Aorta (tissue), 5 donors: ENCODE measurements around the gene RIOK1. TPM values are rescaled to one million over a fixed set of nuclear protein-coding genes. Genes with fewer than 3 reads are reported as not detected.
"Not testable (repeated sequence)": the region's sequence is repeated elsewhere in the genome, so short reads cannot be mapped to it uniquely, and the experiment has no call there.

Experiments
- ATAC-seq: fragments of 200-7000 bp; cut with Tn5 transposase; one replicate; pipeline ENCODE4 v1.9.1; 2022; ENCODE audit warnings: moderate library complexity; ENCODE audit not compliant: low FRiP score
- DNase-seq, 2 donors: peaks; one replicate each; pipeline ENCODE4 v3.0.0-alpha.2; 2020
- H3K27ac ChIP-seq, 2 donors: one replicate each; pipeline ENCODE4 v1.5.1; 2013; ENCODE audit warnings: low read length in 2 of 2, mild to moderate bottlenecking in 2 of 2, moderate library complexity in 2 of 2, control low read depth in 1 of 2, inconsistent platforms in 1 of 2, low read depth in 1 of 2
- H3K27me3 ChIP-seq, 2 donors: one replicate each; pipeline ENCODE4 v1.6.1; 2013; ENCODE audit warnings: control low read depth in 1 of 2, low read length in 1 of 2, mild to moderate bottlenecking in 1 of 2, moderate library complexity in 1 of 2; ENCODE audit not compliant: insufficient read depth in 2 of 2, control insufficient read depth in 1 of 2
- H3K36me3 ChIP-seq, 2 donors: one replicate each; pipeline ENCODE4 v1.6.1; 2013; ENCODE audit warnings: control low read depth in 1 of 2, low read length in 1 of 2, mild to moderate bottlenecking in 1 of 2; ENCODE audit not compliant: insufficient read depth in 2 of 2, control insufficient read depth in 1 of 2
- H3K4me1 ChIP-seq, 2 donors: one replicate each; pipeline ENCODE4 v1.6.1; 2013; ENCODE audit warnings: low read length in 2 of 2, control low read depth in 1 of 2, mild to moderate bottlenecking in 1 of 2, moderate library complexity in 1 of 2; ENCODE audit not compliant: insufficient read depth in 2 of 2, control insufficient read depth in 1 of 2
- H3K4me3 ChIP-seq, 2 donors: one replicate each; pipeline ENCODE4 v1.5.1; 2013; ENCODE audit warnings: low read length in 2 of 2, control low read depth in 1 of 2, mild to moderate bottlenecking in 1 of 2
- H3K9me3 ChIP-seq: one replicate; pipeline ENCODE4 v1.6.1; 2013; ENCODE audit warnings: mild to moderate bottlenecking, low read length; ENCODE audit not compliant: control insufficient read depth
- WGBS, 2 donors: extraction: QIAGEN DNeasy Blood & Tissue Kit; methylation state at CpG; one replicate each; pipeline ENCODE4 v1.1.7; 2013; 5-methylcytosine and 5-hydroxymethylcytosine counted together
- intact Hi-C, 2 donors: fragments of 100-400 bp; cut with DNase I; formaldehyde crosslinking; loops; one replicate each; pipeline versions ENCODE4 v1.14.2 to v1.15.0; 2022
- long read RNA-seq, 2 donors: library from polyadenylated mRNA; unstranded; transcript quantifications; one replicate each; pipeline ENCODE4 v2.0.0, GENCODE V29; 2020 to 2021
- polyA plus RNA-seq, 2 donors: library from polyadenylated mRNA; stranded (reverse); fragments of 200-250 nt; gene quantifications; one replicate each; pipeline ENCODE4 v1.2.3, GENCODE V29; 2013
- total RNA-seq, 2 donors: library from RNA; stranded (reverse); fragmentation: NEBNext Ultra II Directional; extraction: Animal tissue kit (Norgen Biotek cat#: 25700); gene quantifications; one replicate each; pipeline ENCODE4 v1.2.1, GENCODE V29; 2021
- donor health status: healthy with polysubstance abuse.
- donor health status: Bipolar disorder and iron deficiency.
- donor health status: DM: no; HTN: no; CAD: no.
- donor health status: DM: no; HTN: no; CAD: no.
- donor health status: DM: yes; HTN: yes; CAD: no.

Gene RIOK1
- total RNA-seq (10 to 100 TPM; 20.3 to 20.9 TPM), polyA plus RNA-seq (10 to 100 TPM; 12.0 to 12.8 TPM)
- long read RNA-seq, donor 1, transcript RIOK1-202 (17 exons, 2,810 nt): major isoform, 95 of 199 reads
- long read RNA-seq, donor 1, partial matches to known transcripts: 72 of 199 reads
- long read RNA-seq, donor 1, other reads (novel, unspliced or antisense): 32 of 199 reads
- long read RNA-seq, donor 2, transcript RIOK1-202 (17 exons, 2,810 nt): major isoform, 9 of 24 reads
- long read RNA-seq, donor 2, partial matches to known transcripts: 12 of 24 reads
- long read RNA-seq, donor 2, other reads (novel, unspliced or antisense): 3 of 24 reads

DNA sequence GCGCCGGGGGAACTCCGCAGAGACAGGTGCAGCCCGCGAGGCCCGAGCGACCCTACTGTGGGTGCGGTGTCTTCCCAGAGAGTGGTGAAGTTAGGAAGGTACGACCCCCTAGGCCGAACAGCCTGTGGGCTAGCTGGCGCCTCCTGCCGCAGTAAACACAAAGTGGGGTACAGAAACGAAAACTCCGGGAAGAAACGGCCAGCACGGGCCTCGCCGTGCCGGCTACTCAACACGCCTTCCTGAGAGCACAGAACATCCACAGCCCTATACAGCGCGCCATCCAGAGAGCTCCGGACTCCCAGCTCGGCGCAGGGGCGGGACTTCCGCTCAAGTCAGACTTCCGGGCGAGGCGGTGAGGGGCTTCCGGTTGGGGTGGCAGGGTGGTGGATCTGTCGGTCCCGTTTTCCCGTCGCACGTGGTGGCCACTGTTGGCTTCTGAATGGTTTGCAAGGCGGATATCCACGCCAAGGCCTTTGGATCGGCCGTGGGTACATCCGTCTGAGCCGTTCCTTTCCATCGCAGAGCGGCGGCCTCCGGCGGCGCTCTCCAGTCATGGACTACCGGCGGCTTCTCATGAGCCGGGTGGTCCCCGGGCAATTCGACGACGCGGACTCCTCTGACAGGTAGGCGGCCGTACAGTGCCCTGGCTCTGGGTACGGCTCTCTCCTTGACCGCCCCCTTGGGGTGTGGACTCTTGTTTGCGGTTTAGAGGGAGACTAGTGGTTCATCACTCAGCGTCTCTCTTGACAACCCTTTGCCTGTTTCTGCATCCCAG is at the start of gene RIOK1, which contains the start of gene CAGE1:
RIOK1 (plus strand) TSS at position 358 of the 775 bp plus-strand sequence; CDS start at position 553, 195 bp downstream.
CAGE1 (minus strand) TSS at position 292 of the 775 bp plus-strand sequence. CDS start 2,569 bp downstream, outside the sequence.
- H3K4me1 ChIP-seq: peaks cover 0 to 12% of the 10 kb centered on the region in 2 donors
- H3K9me3 ChIP-seq: no peaks in the 10 kb centered on the region
- peak; percentile 100 for ATAC-seq
- peak; percentile 97 to 99 for DNase-seq
- intact Hi-C loops: loop anchor here (1.0 to 5.0 kb wide), 3 partner anchors 76 to 208 kb away; partner anchors contain the start of gene SSR1 (in 2 of the 2)
- H3K27me3 ChIP-seq: no peaks in the 10 kb centered on the region
- no peaks in the 10 kb centered on the region for H3K36me3 ChIP-seq
- peak within 1 kb of the TSS; percentile 51 to 85 for H3K4me3 ChIP-seq
- H3K27ac ChIP-seq: peak within 1 kb of the TSS in 1 of 2 donors; percentile 89
- 0 to 1% methylated on average over 62 of the region's 62 CpGs for WGBS, 2 donors

DNA sequence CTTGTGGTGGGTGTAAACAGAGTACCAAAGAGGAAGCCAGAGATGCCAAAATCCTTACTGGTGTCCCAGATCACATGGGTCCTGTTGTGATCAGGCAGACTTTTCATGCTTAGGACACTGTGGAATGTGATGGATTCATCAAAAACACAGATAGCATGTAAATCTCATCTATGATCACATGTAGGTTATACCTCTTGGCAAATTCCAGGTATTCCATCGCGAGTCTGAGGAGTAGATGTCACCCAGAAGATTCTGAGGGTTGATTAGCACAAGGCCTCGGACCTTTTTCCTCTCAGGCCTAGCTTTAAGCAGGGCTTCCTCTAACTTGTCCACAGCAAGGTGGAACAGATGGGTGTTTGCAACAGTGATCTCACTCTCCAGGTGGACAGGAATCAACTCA is 48.3 kb upstream of the RIOK1 start:
- DNase-seq (no peak), ATAC-seq (no peak)
- Histone ChIP-seq H3K27ac (no peak overlapping the region), H3K36me3 (no peaks in the 10 kb centered on the region), H3K27me3 (no peaks in the 10 kb centered on the region), H3K9me3 (no peaks in the 10 kb centered on the region), H3K4me3 (no peak overlapping the region), H3K4me1 (no peaks in the 10 kb centered on the region)
- WGBS, 2 donors: 90 to 92% methylated on average over 3 of the region's 3 CpGs
- intact Hi-C loops: no loop called here

DNA sequence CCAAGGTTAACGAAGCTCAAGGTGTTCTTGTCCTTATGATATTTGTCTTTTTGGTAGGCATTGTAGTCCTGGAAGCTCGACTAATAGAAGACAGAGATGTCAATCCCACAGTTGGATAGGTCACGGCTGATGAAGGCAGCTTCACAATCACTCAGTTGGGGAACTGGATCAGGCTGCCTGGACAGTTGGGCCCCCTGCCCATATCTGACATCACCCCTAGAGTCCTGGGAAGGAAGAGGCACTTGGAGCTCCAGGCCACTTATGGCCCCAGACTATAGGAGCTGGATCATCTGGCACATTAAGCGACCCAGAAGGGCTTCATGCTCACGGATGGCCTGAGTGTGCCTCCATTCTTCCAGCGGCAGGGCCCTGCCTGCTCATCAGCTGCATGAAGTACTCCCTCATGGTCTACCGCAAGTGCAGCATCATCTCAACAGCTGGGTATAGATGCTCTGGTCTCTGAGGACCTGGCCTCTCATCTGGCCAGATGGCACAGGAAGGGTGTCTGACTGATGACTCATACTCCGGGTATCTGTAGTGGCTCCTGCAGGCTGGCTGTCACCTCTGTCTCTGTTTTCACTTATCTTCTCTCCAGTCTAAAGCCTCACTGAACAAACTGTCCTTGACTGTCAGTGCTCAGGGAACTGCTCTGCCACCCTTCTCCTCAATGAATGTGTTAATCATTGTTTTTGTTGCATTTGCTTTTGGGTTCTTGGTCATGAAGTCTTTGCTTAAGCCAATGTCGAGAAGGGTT is 47.4 kb upstream of the RIOK1 start:
- DNase-seq (no peak), ATAC-seq (peak; percentile 36)
- Histone ChIP-seq H3K27ac (no peak overlapping the region), H3K4me1 (no peaks in the 10 kb centered on the region), H3K27me3 (no peaks in the 10 kb centered on the region), H3K4me3 (no peak overlapping the region), H3K36me3 (no peaks in the 10 kb centered on the region), H3K9me3 (no peaks in the 10 kb centered on the region)
- intact Hi-C loops: no loop called here
- 80 to 82% methylated on average over 9 of the region's 9 CpGs for WGBS, 2 donors

DNA sequence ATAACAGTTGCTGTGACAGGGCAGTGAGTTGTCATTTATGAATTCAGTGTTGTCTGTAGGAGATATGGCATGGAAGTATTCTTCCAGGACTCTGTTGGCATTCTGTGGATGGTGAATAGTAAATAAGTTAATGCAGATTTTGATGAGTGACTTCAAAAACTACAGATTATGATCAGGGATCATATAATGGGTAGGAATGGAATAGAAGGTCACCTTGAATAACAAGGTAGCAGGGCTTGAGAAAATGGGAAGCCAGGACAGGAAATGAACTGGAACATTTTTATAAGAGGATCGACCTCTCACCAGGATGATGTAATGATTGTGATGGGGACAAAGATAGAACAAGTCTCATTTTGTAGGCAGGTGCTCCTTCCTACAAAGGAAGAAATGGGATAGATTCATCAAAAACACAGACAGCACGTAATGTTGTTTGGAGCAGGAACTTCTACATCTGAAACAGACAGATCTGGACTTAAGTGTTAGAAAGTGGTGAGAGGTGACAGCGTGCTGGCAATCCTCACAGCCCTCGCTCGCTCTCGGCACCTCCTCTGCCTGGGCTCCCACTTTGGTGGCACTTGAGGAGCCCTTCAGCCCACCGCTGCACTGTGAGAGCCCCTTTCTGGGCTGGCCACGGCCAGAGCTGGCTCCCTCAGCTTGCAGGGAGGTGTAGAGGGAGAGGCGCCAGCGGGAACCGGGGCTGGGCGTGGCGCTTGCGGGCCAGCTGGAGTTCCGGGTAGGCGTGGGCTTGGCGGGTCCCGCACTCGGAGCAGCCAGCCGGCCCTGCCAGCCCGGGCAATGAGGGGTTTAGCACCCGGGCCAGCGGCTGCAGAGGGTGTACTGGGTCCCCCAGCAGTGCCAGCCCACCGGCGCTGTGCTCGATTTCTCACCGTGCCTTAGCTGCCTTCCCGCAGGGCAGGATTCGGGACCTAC is 45.8 kb upstream of the RIOK1 start:
- H3K4me1 ChIP-seq: no peaks in the 10 kb centered on the region
- H3K27ac ChIP-seq: no peak overlapping the region
- DNase-seq: no peak
- intact Hi-C loops: no loop called here
- no peaks in the 10 kb centered on the region for H3K9me3 ChIP-seq
- H3K4me3 ChIP-seq: no peak overlapping the region
- H3K36me3 ChIP-seq: no peaks in the 10 kb centered on the region
- no peak for ATAC-seq
- 87 to 90% methylated on average over 27 to 29 of the region's 29 CpGs for WGBS, 2 donors
- no peaks in the 10 kb centered on the region for H3K27me3 ChIP-seq

DNA sequence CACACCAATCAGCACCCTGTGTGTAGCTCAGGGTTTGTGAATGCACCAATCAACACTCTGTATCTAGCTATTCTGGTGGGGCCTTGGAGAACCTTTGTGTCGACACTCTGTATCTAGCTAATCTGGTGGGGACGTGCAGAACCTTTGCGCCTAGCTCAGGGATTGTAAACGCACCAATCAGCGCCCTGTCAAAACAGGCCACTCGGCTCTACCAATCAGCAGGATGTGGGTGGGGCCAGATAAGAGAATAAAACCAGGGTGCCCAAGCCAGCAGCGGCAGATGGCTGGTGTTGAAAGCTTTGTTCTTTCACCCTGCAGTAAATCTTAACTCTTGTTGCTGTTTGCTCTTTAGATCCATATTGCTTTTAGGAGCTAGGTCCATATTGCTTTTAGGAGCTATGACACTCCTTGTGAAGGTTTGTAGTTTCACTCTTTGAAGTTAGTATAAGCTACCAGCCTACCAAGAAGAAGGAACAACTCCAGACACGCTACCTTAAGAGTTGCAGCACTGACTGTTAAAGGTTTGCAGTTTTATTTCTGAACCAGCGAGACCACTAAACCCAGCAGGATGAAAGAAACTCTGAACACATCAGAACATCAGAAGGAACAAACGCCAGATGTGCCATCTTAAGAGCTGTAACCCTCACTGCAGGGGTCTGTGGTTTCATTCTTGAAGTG is 44.7 kb upstream of the RIOK1 start:
- intact Hi-C loops, H3K4me3 ChIP-seq, ATAC-seq, DNase-seq, H3K4me1 ChIP-seq, H3K9me3 ChIP-seq, H3K36me3 ChIP-seq, H3K27me3 ChIP-seq, H3K27ac ChIP-seq: not testable (repeated sequence)
- 74 to 75% methylated on average over 10 of the region's 10 CpGs for WGBS, 2 donors

DNA sequence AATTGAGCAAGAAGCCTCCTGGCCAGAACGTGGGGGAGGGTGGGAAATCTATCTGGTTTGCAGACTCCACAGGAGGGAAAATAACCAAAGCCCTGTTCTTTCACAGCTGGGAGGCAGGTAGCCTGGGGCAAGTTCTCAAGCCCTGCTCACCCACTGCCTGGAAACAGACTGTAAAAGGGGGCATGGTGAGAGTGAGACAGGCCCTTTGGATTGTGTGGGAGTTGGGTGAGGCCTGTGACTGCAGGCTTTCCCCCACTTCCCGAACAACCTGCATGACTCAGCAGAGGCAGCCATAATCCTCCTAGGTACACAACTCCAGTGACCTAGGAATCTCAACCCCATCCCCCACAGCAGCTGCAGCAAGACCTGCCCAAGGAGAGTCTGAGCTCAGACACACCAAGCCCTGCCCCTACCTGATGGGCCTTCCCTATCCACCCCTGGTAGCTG is 42.0 kb upstream of the RIOK1 start:
- 65 to 66% methylated on average over 2 of the region's 2 CpGs for WGBS, 2 donors
- H3K4me1 ChIP-seq, H3K4me3 ChIP-seq: not testable (repeated sequence)

DNA sequence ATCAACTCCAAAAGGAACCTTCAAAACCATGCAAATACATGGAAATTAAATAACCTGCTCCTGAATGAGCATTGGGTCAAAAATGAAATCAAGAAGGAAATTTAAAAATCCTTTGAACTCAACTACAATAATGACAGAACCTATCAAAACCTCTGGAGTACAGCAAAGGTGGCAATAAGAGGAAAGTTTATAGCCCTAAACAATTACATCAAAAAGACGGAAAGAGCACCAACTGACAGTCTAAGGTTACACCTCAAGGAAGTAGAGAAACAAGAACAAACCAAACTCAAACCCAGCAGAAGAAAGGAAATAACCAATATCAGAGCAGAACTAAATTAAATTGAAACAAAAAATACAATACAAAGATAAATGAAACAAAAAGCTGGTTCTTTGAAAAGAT is 39.0 kb upstream of the RIOK1 start:
- H3K4me1 ChIP-seq, H3K27me3 ChIP-seq, H3K36me3 ChIP-seq, H3K27ac ChIP-seq, intact Hi-C loops, ATAC-seq, H3K4me3 ChIP-seq, DNase-seq, H3K9me3 ChIP-seq: not testable (repeated sequence)
- 58 to 71% methylated on average over 1 of the region's 1 CpG for WGBS, 2 donors

More for the DNA sequence above, 42.0 kb upstream of the RIOK1 start:
- ATAC-seq, DNase-seq, H3K27ac ChIP-seq, intact Hi-C loops, H3K9me3 ChIP-seq, H3K27me3 ChIP-seq, H3K36me3 ChIP-seq: not testable (repeated sequence)
